HL-60/S4 treated with retinoic acid at 250 ng/mL for 4 days and 3 days (cell line): Measurements from ENCODE around the gene CHGA.

Experiments used
- in situ Hi-C: fragments of 300-500 bp; cut with MboI; formaldehyde crosslinking; loops from 2 replicates; pipeline ENCODE4 v1.7.0; 2022; ENCODE audit warnings: low sequenced_read_pairs

The CHGA gene

DNA sequence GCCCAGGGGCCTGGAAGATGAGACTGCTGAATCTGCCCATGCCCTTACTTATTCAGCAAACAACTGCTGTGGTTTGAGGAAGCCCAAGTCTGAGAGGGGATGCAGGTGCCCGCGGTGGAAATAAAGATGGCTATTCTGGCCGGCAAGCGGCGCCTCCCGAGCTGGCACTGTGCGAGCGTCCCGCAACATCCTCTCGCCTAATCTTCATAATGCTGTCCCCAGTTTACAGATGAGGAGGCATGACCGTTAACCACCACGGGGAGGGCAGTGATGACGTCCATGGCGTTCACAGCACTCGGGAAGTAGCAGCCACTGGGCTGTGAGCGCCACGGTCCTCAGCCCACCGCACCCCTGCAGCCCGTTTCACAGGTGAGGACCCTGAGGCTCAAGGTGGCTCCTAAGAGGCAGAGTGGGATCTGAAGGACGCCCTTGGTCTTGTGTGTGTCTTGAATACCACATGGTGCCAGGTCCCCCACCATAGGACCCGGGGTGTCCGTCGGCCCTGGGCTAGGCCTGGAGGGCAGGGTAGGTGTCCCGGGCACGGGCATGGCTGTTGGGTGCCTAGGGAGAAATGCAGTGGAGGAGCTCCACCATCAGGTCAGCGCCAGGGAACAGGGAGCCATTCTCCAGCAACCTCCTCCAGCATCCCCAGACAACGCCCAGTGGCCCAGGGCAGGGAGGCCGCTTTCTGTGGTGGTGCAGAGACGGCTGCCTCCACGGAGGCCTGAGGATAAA lies 20.2 kb downstream of the CHGA start:
- in situ Hi-C loops = loop anchor here (10.0 kb wide), 1 partner anchor 202 kb away; no protein-coding TSS in a partner anchor

DNA sequence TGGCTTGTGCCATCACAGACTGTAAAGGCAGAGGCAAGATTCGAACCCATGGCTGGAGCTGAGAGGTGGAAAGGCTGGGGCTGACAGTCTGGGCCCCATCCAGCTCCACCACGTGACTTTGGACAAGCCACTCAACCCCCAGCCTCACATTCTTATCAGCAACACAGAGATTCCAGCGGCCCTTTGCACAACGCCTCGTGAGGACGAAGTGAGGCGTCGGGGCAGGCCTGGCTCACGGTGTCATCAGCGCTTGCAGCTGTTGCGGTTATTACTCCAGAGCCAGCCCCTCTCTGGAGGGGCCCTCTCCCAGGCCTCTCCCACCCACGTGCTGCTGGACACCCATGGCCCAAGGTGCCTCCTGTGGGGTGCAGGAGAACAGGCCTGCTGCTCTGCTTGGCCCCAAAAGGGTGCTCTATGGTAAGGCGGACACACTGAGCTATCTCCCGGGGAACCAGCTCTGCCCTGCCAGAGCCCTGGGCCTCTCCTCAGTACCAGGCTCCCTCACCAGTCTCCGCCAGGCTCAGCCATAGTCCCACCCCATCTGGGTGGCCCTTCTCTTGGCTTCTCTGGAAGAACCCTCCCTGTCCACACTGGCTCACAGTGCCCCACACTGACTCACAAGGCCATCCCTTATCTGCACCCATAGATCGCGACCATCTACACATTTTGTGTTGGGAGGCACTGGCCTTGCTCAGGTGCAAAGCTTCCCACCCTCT lies 21.1 kb downstream of the CHGA start:
- in situ Hi-C loops = loop anchor here (10.0 kb wide), 1 partner anchor 201 kb away; no protein-coding TSS in a partner anchor

DNA sequence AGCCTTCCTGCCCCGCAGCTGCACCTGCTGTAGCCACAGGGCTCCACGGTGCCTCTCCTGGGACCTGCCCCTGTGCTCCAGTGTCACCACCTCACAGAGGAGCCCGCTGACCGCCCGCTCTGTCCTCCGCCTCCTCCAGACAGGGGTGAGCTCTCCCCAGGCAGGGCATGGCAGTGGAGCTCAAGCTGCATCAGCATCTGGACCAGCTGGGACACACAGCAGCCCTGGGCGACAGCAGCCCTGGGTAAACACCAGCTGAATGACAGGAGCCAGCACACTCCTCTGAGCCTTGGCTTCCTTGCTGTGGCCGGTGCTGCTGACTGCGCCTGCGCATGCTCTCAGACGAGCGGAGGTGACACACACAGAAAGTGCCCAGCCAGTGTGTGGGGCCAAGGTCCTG lies 22.0 kb downstream of the CHGA start:
- in situ Hi-C loops = loop anchor here (10.0 kb wide), 1 partner anchor 200 kb away; no protein-coding TSS in a partner anchor

DNA sequence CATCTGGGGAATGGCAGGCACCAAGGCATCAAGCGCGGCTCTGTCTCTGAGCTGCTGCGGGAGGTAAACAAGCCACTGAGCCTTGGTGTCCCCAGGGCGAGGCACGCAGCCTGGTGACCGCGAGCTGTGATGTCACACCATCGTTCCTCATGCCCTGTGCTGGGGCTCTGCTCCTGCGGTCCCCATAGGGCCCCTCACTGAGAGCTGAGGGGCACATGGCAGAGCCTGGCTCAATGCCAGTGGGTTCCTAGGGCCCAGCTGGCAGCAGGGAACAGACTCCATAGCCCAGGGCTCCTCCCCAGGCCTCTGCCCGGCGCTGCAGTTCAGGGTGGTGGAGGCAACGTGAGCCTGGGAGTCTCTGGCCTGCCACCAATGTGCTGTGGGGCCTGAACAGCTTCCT lies 22.6 kb downstream of the CHGA start:
- in situ Hi-C loops = loop anchor here (10.0 kb wide), 1 partner anchor 199 kb away; no protein-coding TSS in a partner anchor

DNA sequence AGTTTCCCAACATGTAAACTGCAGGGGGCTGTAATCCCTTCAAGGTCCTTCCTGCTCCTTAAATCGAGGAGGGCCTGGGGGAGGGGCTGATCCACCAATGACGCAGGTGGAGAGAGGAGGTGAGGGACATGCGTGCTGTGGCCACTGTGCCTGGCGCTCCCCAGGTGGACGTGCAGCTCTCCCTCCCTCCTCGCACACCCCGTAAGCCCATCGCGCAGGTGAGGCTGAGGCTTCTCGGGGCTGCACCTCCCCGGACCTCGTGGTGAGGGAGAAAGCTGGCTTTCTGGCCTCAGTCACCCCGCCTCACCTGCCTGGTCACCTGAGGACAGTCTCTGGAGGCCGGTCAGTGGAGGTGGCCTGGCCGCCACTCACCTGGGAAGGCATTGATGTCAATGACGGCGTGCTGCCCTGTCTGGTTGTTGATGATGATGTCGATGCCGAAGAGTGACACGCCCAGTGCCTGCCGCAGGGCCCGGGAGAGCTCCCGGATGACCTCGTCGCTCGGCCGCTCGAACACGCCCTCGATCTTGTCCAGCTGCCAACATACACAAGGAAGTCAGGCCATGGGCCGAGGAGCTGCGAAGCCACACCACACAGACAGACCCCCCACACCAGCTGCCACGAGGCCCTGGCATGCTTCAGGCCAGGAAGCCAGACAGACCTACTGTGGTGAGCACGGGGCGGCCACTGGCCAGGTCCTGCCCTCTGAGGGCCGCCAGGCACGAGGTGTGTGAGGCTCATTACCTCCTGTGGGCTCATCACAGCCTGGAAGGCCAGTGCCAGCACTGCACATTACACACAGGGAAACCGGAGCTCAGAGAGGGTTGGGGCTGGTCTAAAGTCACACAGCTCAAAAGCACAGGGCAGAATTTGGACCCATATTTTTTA lies 23.3 kb downstream of the CHGA start:
- in situ Hi-C loops = loop anchor here (10.0 kb wide), 1 partner anchor 199 kb away; no protein-coding TSS in a partner anchor

DNA sequence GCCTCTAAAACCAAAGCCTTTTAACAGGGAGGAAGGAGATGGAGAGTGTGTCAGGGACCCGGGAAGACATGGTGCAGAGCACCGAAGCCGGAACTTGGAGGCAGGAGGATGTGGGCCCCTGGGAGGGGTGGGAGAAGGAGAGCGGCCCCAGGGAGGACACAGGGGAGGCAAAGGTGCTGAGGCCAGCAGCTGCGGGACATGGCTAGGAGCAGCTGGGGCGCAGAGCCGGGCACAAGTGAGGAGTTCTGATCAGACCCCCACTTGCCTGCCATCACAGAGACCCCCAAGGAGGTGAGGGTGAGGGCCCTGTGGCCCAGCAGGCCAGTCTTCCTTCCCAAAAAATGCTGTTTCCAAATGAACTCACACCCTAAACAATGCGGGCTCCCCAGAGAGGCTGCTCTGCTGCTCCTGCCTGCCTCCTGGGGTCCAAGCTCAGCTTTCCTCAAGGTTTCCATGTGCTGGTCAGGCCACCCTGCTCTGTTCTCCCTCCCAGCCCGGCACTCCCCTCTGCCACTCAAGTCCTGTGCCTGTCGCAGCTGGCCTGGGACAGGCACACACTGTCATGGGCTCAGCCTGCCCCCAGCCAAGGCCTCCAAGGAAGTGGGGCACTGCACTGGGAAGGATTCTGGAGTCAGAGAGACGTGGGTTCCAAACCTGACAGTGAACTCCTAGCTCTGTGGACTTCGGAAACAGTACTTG lies 24.0 kb downstream of the CHGA start:
- in situ Hi-C loops = loop anchor here (10.0 kb wide), 1 partner anchor 198 kb away; no protein-coding TSS in a partner anchor

DNA sequence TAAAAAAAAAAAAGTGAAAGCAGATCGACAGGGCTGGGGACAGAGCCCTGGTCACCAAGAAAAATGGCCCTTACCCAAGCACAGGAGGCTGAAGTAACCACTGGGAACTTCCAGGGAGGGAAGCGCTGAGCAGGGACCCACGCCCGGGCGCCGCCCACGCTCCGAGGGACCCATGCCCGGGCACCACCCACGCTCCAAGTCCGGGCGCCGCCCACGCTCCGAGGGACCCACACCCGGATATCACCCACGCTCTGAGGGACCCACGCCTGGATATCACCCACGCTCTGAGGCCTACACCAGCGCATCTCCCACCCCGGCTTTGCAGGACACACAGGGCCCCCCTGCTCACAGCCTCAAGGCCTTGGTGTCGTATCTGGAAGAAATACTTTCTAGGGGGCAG lies 25.7 kb downstream of the CHGA start:
- in situ Hi-C loops = loop anchor here (10.0 kb wide), 1 partner anchor 196 kb away; no protein-coding TSS in a partner anchor

DNA sequence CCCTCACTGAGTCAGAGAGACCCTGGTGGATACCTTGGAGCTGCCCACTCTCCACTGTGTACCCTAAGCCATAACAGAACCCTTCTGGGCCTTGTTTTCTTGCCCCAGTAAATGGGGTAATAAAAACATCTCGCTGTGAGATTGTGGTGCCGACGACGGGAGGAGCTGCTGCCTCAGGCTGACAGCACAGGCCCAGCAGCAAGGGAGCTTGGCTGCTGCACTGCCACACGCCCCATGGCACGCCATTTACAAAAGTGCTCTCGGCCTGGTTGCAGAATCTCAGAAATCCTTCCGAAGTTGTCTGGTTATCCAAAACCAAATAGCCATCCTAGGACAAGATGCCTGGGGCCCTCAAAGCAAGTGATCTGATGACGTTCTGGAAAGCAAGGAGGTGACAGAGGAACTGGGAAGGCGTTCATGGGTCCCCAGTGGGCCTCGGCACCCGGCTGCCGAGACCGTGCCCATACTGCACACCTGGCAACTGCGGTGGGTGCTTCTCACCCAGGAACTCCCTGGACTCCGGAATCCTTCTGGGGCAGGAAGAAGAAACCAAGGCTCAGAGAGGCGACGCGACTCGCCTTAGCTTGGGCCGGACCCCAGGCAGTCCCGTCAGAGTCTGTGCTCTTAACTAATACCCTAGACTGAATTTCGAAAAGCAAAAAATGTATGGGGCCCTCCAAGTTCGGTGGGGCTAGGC lies 26.7 kb downstream of the CHGA start:
- in situ Hi-C loops = loop anchor here (10.0 kb wide), 1 partner anchor 195 kb away; no protein-coding TSS in a partner anchor

DNA sequence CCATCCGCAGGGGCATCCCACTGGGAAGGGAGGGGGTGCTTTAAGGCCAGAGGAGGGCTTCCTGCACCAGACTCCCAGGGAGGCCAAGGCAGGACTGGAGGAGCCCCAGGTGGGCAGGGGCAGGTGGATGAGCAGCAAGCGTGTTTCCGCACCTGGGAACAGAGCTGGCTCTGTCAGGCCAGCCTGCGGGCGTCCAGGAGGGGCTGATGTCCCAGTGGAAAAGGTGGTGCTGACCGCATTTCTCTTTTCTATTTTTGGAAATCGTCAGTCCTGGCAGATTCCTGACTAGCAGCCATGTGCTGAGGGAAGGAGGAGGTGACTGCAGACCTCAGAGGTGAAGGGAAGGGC lies 27.2 kb downstream of the CHGA start:
- in situ Hi-C loops = no loop called here

DNA sequence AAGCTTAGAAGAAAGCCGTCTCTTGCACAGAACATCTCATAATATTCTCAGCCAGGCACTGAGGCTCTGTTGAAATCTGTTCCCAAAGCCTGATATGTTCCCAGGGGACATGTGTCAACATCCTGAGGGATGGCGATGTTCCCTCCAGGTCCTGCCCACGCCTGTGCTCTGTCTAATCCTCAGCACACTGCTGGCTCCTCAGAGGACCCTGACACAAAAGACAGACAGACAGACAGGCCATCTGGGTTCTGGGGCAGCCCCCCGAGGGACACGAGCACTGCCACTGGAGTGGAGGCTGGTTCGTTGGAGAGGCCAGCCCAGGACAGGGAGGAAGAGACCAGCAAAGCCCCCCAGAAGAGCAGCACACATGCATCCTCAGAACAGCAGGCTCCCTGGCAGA lies 27.8 kb downstream of the CHGA start:
- in situ Hi-C loops = no loop called here

DNA sequence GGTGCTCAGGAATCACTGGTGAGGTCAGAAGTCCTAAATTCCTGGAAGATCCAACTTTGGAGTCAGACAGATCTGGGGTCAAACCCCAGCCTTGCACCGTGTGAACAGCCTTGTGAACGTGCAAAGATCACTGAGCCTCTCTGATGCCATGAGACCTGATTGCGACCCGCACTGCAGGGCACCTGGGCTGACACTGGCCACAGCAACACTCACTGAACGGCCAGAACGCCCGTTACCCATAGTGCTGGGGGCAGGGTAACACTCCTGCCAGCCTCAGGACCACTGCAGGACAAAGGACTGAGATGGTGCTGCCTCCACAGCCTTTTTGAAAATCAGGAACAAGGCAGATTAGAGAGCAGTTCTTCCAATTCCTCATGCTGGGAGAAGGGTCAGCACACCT lies 28.3 kb downstream of the CHGA start:
- in situ Hi-C loops = no loop called here

DNA sequence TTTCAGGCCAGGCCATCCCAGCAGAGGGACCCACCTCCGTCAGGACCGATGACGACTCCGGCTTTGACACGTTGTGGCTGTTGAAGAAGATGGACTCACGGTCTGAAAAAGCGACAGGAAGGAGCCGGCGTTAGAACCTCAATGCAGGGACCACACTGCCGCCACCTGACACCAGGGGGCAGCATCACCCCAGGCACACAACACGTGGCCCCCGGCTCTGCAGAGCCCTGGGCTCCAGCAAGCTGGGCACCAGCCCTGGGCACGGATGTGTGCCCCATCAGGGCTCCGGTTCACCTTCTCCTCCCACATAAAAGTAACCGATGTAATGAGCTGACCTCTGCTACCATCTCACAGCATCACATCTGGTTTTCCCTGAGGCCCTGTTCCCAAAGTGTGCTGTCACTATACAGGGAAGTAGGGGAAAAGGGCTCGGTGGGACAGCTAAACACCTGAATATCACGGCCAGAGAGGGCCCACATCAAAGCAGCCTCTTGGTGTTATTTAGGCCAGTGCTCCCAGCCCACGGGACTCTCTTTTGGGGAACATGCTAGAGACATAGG lies 29.0 kb downstream of the CHGA start:
- in situ Hi-C loops = no loop called here

DNA sequence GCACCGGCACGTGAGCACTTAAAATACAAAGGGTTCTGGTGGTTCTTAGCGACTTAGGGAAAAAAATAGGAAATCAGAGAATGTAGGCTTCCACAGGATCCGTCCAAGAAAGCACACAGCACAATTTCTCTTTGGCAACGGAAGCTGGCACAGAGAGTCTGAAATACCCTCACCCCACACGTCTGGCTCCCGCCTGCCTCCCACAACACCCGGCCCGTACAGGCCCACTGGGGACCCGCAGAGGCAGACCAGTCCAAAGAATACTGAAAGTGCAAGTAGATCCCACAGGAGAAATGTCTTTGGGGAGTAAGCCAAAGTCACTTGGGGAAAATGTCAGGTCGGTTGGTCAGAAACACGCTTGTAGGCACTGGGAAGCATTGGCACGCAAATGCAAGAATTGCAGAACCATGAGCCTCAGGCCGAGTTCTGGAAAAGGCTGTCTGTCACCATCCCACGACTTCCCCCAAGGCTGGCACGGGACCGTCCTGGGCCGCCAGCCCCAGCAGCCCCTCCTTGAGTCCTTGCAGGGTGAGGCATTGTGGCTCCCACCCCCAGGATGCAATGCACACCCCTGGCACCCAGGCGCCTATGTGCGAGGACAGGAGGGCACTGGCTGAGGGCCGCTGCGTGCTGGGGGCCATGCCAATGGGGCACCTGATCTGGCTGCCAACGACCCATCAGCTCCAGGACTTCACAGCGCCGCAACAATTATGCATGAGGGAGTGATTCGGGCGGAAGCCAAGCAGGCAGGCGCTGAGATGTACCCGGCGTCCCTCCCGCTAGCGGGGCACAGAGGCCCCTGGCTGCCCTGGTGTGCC lies 29.7 kb downstream of the CHGA start:
- in situ Hi-C loops = no loop called here

DNA sequence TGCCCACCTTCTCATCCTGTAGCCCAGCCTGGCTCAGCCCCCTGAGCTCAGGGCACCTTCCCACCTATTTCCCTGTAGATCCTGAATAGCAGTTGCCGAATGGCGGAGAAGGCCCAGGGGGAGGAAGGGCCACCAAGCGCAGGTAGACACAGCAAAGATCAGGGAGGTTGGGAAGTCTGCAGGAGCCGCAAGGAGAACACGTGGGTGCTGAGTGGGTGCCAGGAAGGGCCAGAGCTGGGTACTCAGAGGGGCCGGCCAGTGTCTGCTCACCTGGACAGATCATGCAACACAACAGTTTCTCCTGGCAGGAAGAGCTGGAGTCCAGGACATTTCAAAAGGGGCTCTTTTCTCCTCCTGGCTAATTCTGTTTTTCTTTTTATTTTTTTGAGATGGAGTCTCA lies 30.6 kb downstream of the CHGA start:
- in situ Hi-C loops = no loop called here

DNA sequence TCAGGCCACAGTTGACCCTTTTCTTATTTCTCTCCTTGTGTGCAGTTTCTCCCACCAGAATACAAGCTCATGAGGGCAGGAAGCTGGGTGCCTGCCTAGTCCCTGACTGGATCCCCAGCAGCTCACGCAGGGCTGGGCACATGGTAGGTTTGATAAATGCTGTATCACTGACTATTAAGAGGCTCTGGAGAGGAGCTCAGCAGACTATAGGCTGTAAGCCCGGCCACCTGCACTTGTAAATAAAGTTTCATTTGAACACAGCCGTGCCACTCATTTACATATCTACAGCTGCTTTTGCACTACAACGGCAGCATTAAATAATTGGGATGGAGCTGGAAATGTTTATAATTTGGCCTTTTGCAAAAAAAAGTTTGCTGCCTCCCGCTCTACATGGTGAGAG lies 32.0 kb downstream of the CHGA start:
- in situ Hi-C loops = no loop called here

DNA sequence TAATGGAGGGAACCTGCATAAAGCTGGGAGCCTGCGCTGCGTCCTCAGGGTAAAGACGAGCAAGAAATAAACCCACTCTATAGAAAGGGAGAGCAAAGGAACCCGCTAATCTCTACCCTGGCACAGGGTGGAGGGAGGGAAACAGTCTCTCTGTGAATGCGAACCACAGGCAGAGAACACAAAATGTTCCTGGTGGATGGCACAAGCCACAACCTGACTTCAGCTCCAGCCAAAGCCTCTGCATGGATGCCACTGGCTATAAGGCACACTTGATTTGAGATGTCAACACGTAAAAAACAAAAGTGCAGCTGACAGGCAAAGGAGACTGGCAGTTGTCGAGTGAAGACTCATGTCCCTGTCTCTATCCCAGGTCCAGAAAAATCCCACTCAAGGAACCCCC lies 32.4 kb downstream of the CHGA start:
- in situ Hi-C loops = no loop called here

DNA sequence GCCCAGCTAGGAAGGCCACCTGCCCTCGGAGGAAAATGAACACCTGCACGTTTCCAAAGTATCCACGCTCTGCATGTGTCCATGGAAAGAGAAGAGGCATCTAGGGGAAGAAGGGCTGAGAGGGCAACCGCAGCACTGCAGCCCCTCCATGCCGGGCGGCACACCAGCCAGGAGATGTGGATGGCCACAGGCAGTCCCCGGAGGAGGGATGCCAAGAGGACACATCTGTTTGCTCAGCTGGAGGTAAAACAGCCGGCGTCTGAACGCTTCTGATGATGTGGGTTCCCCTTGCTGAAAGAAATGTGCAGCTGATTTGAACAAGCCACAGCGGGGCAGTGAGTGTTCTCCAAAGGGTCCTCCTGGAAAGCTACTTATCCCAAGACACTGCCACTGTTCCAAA lies 34.0 kb downstream of the CHGA start:
- in situ Hi-C loops = no loop called here

DNA sequence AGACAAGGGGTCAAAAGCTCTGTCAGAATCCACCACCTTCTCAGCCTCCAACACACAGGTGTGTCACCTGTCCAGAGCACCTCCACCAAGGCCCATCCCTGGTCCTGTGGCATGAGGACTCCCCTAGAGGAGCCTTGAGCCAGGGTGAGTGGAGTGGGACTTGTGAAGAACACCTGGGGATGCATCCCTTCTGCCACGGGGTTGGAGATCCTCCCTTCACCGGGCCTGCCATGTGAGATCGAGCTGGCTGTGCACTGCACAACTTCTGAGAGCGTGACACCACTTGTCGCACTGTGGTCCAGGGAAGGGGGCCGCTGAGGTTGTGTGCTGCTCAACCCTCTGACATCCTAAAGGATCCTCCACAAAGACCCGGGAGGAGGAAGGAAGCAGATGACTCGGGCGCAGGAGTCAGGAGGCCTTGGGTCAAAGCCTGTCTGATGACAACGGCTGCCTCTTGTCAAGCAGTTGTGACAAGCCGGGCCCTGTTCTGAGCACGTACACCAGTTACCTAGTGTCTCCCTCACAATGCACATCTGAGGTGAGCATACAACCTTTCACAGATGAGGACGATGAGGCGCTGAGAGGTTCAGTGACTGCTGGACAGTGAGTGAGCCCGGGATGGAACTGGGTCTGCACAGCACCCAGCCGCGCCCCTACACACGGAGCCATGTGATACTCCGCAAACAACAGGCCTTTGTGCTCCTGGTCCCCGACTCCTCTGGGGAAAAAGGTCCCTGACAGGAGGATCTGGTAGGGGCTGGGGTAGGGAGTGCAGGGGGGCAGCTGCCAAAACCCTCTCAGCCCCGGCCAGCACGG lies 35.6 kb downstream of the CHGA start:
- in situ Hi-C loops = no loop called here
